Spleen (tissue), 11 donors: ENCODE results near the gene TROAP. TPM values are rescaled to one million over a fixed set of nuclear protein-coding genes. Genes with fewer than 3 reads are reported as not detected.
A peak's percentile ranks its signal among the peaks of the same experiment; 100 is the strongest.

Experiments
- DNase-seq: peaks from one replicate; pipeline ENCODE4 v3.0.0-alpha.2; 2020
- H3K27ac ChIP-seq, 8 donors: fragments of 200-600 bp; sonication (generic) in 7 of 8; 1 replicate in 4 of 8; 2 replicates in 4 of 8; pipeline versions ENCODE4 v1.5.0 to v1.8.0; 2016 to 2021; ENCODE audit warnings: inconsistent platforms in 4 of 8, mild to moderate bottlenecking in 4 of 8, moderate library complexity in 1 of 8
- H3K27me3 ChIP-seq, 7 donors: fragments of 200-600 bp; sonication (generic) in 6 of 7; replicated peaks in 1 of 7; 1 replicate in 4 of 7; 2 replicates in 3 of 7; pipeline versions ENCODE4 v1.5.0 to v1.8.0; 2016 to 2021; ENCODE audit warnings: inconsistent platforms in 3 of 7, mild to moderate bottlenecking in 1 of 7
- H3K36me3 ChIP-seq, 6 donors: fragments of 200-600 bp; sonication (generic) in 5 of 6; 1 replicate in 4 of 6; 2 replicates in 2 of 6; pipeline versions ENCODE4 v1.5.0 to v1.8.0; 2016 to 2021; ENCODE audit warnings: inconsistent platforms in 2 of 6
- H3K4me1 ChIP-seq, 6 donors: fragments of 200-600 bp; sonication (generic) in 5 of 6; 1 replicate in 3 of 6; 2 replicates in 3 of 6; pipeline versions ENCODE4 v1.5.0 to v1.8.0; 2016 to 2021; ENCODE audit warnings: inconsistent platforms in 3 of 6
- H3K4me3 ChIP-seq, 8 donors: fragments of 200-600 bp; sonication (generic) in 7 of 8; 1 replicate in 4 of 8; 2 replicates in 4 of 8; pipeline versions ENCODE4 v1.5.0 to v1.8.0; 2016 to 2021; ENCODE audit warnings: inconsistent platforms in 4 of 8, mild to moderate bottlenecking in 4 of 8, moderate library complexity in 2 of 8
- H3K9me3 ChIP-seq, 8 donors: fragments of 200-600 bp; sonication (generic) in 7 of 8; 1 replicate in 4 of 8; 2 replicates in 4 of 8; pipeline versions ENCODE4 v1.5.0 to v1.8.0; 2016 to 2021; ENCODE audit warnings: inconsistent platforms in 4 of 8
- POLR2A ChIP-seq, 3 donors: fragments of 450-650 bp; IDR thresholded peaks; one replicate each; pipeline ENCODE4 v1.5.1; 2017; ENCODE audit warnings: antibody characterized with exemption in 3 of 3, mild to moderate bottlenecking in 1 of 3
- POLR2AphosphoS5 ChIP-seq, 3 donors: sonication (generic); formaldehyde crosslinking; IDR thresholded peaks; one replicate each; pipeline ENCODE4 v1.5.1; 2017; ENCODE audit warnings: antibody characterized with exemption in 3 of 3
- WGBS, 5 donors: extraction: QIAGEN DNeasy Blood & Tissue Kit in 3 of 5; methylation state at CpG; one replicate each; pipeline versions ENCODE4 v1.1.5 to v1.1.7; 2013 to 2018; 5-methylcytosine and 5-hydroxymethylcytosine counted together
- intact Hi-C: fragments of 100-400 bp; cut with DNase I; formaldehyde crosslinking; loops from one replicate; pipeline ENCODE4 v1.15.0; 2023; ENCODE audit warnings: low total_unique reads
- polyA plus RNA-seq, 3 donors: library from polyadenylated mRNA; stranded (reverse); fragments of 200-250 nt; gene quantifications; one replicate each; pipeline ENCODE4 v1.2.1, GENCODE V29; 2013
- total RNA-seq, 7 donors: library from RNA; depleted of rRNA in 3 of 7; stranded (reverse); fragments of >200 nt in 3 of 7; fragmentation: NEBNext Ultra II Directional in 4 of 7; extraction: Animal tissue kit (Norgen Biotek cat#: 25700) in 4 of 7; gene quantifications; one replicate each; pipeline versions ENCODE4 v1.1.0 to v1.2.1, GENCODE V29; 2016 to 2021
- TF ChIP-seq, protein P1 (sequence below), 11 experiments: fragments of 200-600 bp in 7 of 11; fragments of 450-650 bp in 4 of 11; sonication (generic) in 4 of 11; IDR thresholded peaks in 8 of 11; conservative IDR thresholded peaks in 3 of 11; 1 replicate in 7 of 11; 2 replicates in 4 of 11; pipeline versions ENCODE4 v1.4.0 to v1.8.0; 2016 to 2021; ENCODE audit warnings: antibody characterized with exemption in 11 of 11, inconsistent platforms in 4 of 11, mild to moderate bottlenecking in 1 of 11
- donor health status: healthy with polysubstance abuse.
- donor health status: DM: no; HTN: no; CAD: no; lungs with moderate emphysema.
- donor health status: DM: no; HTN: no; CAD: no.
- donor health status: Bipolar disorder and iron deficiency.
- donor health status: healthy.
- donor health status: DM: no; HTN: no; CAD: no.
- donor health status: DM: yes; HTN: yes; CAD: no.

Gene TROAP
- total and polyA plus RNA-seq, 10 donors = 2.5 to 11.9 (median 4.4) TPM

DNA sequence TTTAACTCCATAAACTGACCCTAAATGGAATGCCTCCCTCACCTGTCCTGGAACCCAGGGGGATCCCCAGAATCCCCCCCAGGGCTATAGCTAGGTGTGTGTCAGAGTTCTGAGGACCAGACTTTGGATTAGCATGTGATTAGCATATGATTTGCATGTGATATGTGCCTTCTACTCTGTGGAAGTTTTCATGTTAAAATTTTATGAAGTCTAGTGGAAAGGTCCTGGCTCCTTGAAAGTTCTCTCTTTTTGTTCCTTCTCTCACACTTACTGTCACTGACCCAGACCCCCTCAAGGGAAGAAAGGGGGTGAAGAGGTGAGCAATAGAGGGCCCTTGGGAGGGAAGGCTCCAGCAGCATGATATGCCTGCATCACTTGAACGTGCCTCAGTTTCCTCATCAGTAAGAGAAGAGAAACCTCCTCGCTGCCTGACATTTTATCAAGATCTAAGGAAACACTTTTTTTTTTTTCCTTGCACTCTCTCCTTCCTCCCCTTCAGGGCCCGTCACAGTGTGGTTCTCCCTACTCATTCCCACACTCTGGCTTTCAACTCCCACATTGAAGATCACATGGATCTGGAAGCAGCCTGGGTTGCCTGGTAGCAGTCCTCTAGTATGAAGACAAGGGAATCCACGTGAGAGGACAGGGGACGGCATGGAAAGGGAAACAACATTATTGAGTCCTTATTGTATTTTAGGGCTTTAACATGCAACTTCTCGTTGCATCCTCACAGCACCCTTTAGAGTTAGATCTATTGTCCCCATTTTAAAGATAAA is 17.2 kb downstream of the TROAP start:
- intact Hi-C loops = loop anchor here (5.0 kb wide), 1 partner anchor 53 kb away; no protein-coding TSS in a partner anchor
- H3K27ac ChIP-seq = no peak overlapping the region
- peaks cover 24 to 64% (median 52%) of the 10 kb centered on the region in 6 donors for H3K4me1 ChIP-seq
- no peaks in the 10 kb centered on the region for H3K36me3 ChIP-seq
- no peak for DNase-seq
- peaks cover 10 to 98% (median 53%) of the 10 kb centered on the region in 7 donors for H3K27me3 ChIP-seq
- TF ChIP-seq, protein P1, sequence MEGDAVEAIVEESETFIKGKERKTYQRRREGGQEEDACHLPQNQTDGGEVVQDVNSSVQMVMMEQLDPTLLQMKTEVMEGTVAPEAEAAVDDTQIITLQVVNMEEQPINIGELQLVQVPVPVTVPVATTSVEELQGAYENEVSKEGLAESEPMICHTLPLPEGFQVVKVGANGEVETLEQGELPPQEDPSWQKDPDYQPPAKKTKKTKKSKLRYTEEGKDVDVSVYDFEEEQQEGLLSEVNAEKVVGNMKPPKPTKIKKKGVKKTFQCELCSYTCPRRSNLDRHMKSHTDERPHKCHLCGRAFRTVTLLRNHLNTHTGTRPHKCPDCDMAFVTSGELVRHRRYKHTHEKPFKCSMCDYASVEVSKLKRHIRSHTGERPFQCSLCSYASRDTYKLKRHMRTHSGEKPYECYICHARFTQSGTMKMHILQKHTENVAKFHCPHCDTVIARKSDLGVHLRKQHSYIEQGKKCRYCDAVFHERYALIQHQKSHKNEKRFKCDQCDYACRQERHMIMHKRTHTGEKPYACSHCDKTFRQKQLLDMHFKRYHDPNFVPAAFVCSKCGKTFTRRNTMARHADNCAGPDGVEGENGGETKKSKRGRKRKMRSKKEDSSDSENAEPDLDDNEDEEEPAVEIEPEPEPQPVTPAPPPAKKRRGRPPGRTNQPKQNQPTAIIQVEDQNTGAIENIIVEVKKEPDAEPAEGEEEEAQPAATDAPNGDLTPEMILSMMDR (IDR thresholded peaks at IDR 0.05 in 8 of 11, conservative IDR thresholded peaks at IDR 0.05 in 3 of 11) = no peak
- TF ChIP-seq POLR2A (IDR thresholded peaks at IDR 0.05) (no peak), POLR2AphosphoS5 (IDR thresholded peaks at IDR 0.05) (no peak)
- H3K9me3 ChIP-seq = no peaks in the 10 kb centered on the region
- H3K4me3 ChIP-seq = no peak overlapping the region
- 51 to 60% (median 54%) methylated on average over 6 of the region's 6 CpGs for WGBS, 5 donors

DNA sequence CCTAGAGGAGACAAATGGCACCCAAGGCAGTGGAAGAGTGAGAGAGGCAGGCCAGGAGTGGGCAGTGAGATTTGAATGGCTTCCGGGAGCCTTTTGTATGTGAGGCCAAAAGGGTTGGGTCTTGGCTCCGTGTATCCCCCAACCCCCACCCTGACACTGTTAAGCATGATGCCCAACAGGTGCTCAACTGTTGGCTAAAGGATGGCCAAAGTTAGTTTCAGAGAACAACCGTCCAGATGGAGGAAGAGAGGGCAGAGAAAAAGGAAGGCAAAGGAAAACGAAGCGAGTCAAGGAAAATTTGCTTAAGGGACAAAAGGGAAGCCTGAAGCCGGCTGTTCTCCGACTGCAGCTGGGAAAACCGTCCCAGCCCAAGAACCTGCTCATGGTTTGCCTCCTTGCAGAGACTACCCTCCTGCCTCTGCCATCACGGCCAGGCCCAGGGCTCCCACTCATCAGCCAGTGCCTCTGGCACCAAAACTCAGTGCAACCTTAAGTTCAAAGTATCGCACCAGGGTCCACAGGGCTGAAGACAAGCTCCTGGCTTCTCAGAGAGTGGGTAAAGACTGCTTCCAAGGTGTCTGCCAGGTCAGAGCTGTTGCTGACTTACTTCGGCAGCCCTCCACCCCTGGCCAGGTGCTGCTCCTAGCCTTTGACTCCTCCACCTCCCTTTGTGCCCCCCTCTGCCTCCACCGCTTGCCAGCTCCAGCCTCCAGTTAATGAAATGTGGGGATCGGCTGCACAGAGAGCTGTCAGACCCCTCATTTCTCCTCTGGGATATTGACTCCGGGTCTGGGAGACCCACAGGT is 18.1 kb downstream of the TROAP start:
- TF ChIP-seq, protein P1 (IDR thresholded peaks at IDR 0.05 in 8 of 11, conservative IDR thresholded peaks at IDR 0.05 in 3 of 11) = no peak
- TF ChIP-seq POLR2AphosphoS5 (IDR thresholded peaks at IDR 0.05) (no peak), POLR2A (IDR thresholded peaks at IDR 0.05) (no peak)
- DNase-seq = no peak
- Histone ChIP-seq H3K27ac (no peak overlapping the region), H3K36me3 (no peaks in the 10 kb centered on the region), H3K9me3 (no peaks in the 10 kb centered on the region), H3K4me3 (no peak overlapping the region), H3K4me1 (peaks cover 33 to 67% (median 57%) of the 10 kb centered on the region in 6 donors), H3K27me3 (peaks cover 16 to 98% (median 53%) of the 10 kb centered on the region in 7 donors)
- 34 to 54% (median 47%) methylated on average over 14 of the region's 14 CpGs for WGBS, 5 donors
- intact Hi-C loops = loop anchor here (5.0 kb wide), 1 partner anchor 54 kb away; no protein-coding TSS in a partner anchor

DNA sequence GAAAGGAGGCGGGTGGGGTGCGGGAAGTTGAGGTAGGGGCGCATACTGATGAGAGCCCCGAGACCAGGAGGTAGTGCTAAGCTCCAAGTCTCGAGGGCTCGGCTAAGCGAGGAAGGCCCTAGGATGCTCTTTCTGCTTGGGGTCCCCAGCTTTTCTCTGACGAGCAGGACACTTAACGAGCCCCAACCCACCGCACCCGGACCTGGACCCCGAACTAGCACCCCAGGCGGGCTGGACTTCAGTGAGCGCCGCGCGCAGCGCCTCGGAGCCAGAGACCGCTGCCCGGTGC is 18.7 kb downstream of the TROAP start:
- no peak for DNase-seq
- TF ChIP-seq POLR2A (IDR thresholded peaks at IDR 0.05) (no peak), POLR2AphosphoS5 (IDR thresholded peaks at IDR 0.05) (no peak)
- TF ChIP-seq, protein P1 (IDR thresholded peaks at IDR 0.05 in 8 of 11, conservative IDR thresholded peaks at IDR 0.05 in 3 of 11) = no peak
- Histone ChIP-seq H3K9me3 (no peaks in the 10 kb centered on the region), H3K36me3 (no peaks in the 10 kb centered on the region), H3K4me3 (peak overlapping the region in 6 of 8 donors; percentile 43 to 69 (median 50)), H3K27ac (no peak overlapping the region), H3K27me3 (peaks cover 13 to 98% (median 53%) of the 10 kb centered on the region in 7 donors), H3K4me1 (peaks cover 36 to 67% (median 57%) of the 10 kb centered on the region in 6 donors)
- WGBS, 5 donors = 21 to 27% (median 21%) methylated on average over 21 of the region's 21 CpGs
- intact Hi-C loops = loop anchor here (5.0 kb wide), 1 partner anchor 54 kb away; no protein-coding TSS in a partner anchor
